Non-pigmented ciliary epithelial cell (primary cell): ENCODE measurements around the gene LYST.

Experiments used
- DNase-seq: peaks from one replicate; pipeline ENCODE4 v3.0.0-alpha.2; 2010; ENCODE audit warnings: low read depth

Gene LYST

GRCh38 chr1:235883261-235883927, 16.7 kb upstream of the LYST start:
- peak; percentile 82 for DNase-seq

DNA sequence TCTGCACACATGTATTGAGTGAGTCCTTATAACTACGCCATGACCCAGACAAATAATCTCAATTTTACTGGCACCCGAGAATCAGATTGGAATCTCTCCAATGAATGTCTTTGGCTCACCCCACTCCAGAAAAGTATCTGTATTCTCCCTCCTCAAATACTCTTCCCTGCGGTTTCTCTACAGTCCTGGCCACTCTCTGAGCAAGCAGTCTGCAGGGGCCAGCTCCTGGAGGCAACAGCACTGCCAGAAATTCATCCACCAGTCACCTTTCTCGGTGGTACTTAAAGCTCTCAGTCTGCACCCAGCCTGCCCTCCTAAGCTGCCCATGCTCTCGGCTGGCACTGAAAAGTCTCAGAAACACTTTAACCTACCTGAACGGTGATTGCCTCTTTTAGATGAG, 16.1 kb upstream of the LYST start:
- no peak for DNase-seq

DNA sequence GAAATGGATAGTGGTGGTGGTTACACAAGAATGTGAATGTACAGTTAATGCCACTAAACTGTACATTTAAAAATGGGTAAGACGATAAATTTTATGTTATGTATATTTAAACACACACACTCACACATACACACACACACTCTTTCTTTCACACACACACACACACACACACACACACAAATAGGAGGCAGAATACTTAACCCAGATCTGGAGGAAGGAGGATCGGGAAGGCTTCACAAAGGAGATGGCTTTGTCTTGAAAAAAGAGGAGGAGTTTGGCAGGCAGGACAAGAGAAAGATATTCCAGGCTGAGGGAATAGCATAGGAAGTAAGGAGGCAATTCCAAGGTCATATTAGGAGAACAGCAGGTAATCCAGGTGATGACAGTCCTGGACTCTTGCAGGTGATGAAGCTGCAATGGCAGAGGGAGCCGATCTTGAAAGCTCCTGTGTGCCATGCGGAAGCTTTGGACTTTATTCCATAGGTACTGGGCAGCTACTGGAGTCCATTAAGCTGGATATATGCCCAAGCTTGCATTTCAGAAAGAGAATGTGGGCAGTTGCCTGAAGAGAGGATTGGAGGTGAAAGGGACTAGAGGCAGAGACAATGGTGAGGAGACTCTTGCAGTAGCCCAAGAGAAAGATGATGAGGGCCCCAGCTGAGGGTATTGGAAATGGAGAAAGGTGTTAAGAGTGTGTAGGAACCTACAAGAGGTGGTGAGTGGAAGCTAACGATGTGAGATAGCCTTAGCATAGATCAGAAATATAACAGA, 15.4 kb upstream of the LYST start:
- DNase-seq, result no peak

- DNase-seq, result no peak
Measured at GRCh38 chr1:235878082-235878811, 11.5 kb upstream of the LYST start.

DNA sequence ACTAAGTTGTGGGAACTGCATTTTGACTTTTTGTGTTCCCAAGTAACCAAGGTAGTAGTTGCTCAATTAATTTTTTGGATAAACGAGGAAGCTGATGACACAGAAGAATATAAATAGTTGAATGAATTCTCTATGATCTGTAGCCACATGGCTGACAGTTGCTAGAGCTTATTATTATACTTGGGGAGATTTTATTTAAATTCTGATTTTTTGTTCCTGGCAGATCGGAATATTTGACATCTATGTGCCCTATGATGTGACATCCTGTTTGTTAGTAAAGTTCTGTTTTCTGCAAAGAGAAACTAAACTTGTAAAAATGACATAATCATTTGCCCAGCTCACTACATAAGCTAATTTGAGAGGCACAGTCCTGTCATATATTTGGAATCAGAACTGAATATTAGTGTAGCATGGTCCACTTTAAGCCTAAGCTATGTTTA, 9.7 kb upstream of the LYST start:
- no peak for DNase-seq

- DNase-seq, result no peak
Measured at GRCh38 chr1:235875036-235875597, 8.4 kb upstream of the LYST start.

- no peak for DNase-seq
Measured at GRCh38 chr1:235874261-235874660, 7.6 kb upstream of the LYST start.

DNA sequence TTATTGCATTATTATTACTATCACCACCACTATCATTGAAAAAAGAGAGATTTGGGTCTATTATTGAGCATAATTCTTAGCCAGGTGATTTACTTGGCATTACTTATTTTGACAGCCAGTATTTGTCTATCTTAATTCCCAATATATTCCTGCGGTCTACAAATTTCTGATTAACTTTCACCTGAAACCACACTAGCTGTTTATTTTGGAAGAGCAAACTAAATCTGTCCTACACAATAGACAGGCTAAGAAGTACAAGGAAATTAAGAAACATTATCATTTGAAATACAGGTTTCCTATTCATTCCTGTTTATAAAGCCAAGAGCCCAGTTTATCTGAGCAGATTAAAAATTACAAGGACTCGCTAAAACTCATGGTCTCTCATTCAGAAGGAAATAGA, 6.9 kb upstream of the LYST start:
- no peak for DNase-seq

- no peak for DNase-seq
Measured at GRCh38 chr1:235873045-235873444, 6.3 kb upstream of the LYST start.

- DNase-seq, result no peak
Measured at GRCh38 chr1:235872270-235872669, 5.6 kb upstream of the LYST start.

DNA sequence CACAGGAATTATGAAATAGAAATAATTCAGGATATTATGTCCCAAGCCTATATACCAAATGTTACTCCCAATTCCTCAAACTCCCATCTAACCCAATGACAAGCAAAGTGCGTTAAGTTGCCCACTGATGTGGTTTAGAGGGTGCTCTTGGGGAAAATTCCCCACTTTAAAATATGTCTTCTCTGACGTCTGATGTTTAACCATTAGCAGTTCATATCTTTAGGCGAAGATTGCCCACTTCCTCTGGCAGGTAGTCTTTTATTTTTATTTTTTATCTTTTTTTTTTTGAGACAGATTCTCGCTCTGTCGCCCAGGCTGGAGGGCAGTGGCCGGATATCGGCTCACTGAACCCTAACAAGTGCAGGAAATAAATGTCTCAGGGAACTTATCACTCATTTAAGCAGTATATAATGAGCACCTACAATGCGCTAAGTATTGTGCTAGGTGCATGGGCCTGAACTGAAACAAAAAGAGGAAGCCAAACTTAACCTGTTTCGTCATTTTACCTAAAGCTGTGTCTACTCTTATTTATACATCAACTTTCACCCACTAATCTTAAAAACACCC, 1.3 kb upstream of the LYST start:
- DNase-seq, result no peak

GRCh38 chr1:235866913-235867845, 473 bp upstream of the LYST start:
- peak; percentile 57 for DNase-seq

- no peak for DNase-seq
Measured at GRCh38 chr1:235865565-235866204, 1.0 kb downstream of the LYST start.

GRCh38 chr1:235864931-235865525, 1.7 kb downstream of the LYST start:
- DNase-seq, result no peak

GRCh38 chr1:235864469-235864868, 2.2 kb downstream of the LYST start:
- DNase-seq, result no peak

DNA sequence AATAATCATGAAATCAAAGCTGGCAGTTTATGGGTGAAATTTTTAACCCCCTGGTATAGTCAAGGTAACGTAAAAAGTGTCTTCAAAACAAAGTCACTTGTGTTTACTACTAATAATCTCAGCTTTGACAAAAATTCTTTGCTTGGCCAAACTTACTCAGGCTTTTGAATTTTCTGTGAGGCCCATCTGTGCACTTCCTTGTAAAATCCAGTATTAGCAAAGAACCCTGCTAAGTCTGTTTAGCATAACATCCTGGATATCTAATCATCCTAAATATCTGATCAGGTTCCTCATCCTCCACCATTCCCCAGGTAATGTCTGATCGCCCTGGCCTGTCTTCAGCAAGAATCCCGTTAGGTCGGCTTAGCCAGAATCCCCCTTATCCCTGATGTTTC, 3.0 kb downstream of the LYST start:
- DNase-seq, result no peak

- DNase-seq, result no peak
Measured at GRCh38 chr1:235861857-235862256, 4.8 kb downstream of the LYST start.

DNA sequence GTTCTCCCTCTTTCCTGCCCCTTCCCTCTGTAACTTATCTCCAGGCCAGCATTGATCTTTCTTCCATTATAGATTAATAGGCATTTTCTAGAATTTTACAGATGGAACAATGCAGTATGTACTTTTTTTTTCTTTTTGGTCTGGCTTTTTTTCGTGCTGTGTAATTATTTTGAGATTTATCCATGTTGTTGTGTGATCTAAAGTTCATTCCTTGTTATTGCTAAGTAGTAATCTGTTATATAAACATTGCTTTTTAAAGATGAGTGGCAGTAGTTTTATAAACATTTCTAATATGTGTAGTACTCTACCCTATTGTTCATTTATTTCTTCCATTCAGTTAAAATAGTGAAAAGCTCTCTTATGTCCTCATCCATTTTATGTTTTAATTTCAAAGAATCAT, 5.9 kb downstream of the LYST start:
- no peak for DNase-seq

DNA sequence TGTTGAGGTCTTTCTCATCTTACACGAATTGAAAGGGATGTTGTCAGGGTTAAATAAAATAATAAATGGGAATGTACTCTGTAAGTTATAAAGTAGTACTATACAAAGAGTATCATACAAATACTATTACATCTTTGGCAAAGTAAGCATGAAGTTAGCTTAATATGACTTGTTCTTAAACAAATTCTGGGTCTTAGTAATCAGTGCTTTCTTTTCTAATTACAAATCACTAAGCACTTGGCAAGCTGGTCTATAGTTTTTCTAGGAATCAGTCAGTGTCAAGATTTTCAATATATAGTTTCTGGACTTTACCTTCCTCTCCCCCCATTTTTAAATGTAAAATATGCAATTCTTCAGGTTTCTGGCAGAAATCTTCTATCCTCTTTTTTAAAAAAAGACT, 6.9 kb downstream of the LYST start:
- DNase-seq, result no peak

DNA sequence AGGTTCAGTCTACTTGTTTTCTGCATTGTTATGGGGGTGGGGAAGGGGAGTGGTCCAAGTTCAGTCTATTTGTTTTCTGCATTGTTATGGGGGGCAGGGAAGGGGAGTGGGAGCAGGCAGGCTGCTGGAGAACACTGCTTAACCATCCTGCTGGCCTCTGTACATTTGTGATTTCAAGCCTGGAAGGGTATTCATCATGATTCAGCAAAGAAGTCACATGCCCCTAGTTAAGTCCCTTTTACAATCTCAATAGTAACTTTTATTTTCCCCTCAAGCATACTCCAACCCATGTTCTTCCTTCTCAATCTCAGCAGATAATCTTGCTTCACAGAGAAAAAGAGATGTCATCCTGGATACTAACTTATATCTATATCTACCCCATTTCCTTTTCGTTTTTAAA, 7.9 kb downstream of the LYST start:
- DNase-seq, result no peak
